ENCODE results near the gene SLC9A9.

The SLC9A9 gene

DNA sequence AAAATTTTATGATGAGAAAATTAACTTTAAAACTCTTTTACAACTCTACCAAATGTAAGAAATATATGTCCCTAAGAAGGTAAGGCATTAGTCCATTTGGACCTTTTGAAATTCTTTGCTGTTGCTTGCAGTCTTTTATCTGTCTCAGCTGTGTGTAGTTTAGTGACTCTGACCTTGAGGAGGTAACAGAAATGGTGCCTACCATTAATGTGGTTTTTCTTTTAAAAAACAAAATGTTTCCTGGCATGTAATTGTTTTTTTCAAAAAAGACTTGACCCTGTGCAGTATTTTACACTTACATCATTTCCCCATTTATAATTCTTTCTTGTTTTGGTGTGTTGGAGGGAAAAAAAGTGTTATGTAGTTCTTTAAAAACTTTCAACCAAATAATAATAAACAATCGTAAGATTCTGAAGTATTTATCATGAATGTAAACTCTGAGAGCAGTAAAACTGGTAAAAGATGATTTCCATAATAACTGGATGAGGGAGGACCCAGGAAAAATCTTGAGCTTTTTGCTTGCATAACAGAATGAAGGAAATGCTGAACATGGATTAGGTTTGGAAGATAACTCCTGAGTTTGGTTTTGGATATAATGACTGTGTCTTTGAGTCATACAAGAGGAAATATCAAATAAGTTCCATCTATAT lies 503.6 kb downstream of the SLC9A9 start:
- DNase-seq, result no peak

DNA sequence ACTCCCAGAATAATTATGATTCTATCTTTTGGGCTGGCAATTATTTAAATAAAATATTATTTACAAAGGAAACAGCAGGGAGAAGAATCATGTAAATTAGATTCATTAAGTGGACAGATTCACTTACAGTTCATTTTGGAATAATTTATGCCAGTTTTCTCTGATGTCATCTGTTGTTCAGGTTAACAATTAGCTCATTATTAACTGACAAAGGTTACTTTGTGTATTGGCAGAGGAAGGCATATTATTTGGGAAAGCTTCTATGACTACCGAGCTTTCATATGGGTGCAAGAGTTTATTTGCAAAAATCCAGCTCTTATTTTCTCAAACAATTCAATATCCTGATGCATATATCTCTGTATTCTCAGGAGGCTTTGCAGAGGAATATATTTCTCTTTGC lies 504.3 kb downstream of the SLC9A9 start:
- no peak for DNase-seq

DNA sequence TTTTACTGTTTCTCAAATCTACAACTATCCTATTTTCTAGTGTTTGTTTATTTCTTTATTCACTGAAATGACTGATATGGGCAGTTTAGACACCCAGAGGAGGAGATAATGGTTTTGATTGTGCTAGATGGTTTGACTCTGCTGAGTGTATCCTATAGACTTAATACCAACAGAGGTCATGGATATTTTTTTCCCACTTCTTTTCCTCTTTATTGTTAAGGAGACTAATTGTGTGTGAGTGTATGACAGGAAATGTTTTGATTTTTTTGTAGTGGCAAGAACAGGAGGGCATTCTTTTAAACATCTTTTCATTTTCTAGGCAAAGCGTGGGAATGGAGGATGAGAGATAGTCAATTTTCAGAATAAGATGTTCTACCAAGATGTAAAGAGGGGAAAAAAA lies 505.2 kb downstream of the SLC9A9 start:
- no peak for DNase-seq

DNA sequence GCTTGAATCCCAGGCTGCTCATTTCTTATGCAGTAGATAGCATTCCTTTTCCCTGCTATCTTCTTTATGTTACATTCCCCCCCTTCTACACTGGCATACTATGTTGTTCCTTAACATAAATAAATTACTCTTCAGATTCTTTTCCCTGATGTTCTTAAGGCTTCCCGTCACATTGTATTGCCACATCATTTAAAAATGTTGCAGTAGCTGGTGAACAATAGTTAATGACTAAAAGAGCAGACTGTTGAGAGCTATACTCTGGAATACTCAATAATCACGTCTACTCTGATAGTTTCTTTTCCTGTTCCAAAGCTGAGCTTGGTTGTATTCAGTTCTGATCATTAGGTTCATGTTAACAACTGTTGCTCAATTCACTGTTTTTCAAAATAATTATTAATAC lies 508.8 kb downstream of the SLC9A9 start:
- no peak for DNase-seq

DNA sequence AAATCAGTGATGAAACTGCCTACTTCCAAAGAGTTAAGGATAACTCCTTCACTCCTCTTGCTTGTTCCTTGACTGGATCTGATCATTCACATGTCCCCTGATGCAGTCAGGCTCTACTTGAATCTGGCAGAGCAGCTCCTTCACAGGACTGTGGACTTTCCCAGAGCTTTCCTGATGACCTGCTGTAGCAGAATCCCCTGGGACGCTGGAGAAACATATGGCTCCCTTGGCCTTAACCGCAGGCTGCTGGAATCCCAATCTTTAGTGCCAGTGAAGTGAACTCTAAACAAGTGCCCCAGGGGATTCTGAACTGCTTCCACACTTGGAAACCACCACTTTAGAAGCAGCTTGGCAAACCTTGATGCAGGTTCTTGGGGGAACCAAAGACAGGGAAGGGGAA lies 510.9 kb downstream of the SLC9A9 start:
- DNase-seq, result peak; percentile 47 to 97

DNA sequence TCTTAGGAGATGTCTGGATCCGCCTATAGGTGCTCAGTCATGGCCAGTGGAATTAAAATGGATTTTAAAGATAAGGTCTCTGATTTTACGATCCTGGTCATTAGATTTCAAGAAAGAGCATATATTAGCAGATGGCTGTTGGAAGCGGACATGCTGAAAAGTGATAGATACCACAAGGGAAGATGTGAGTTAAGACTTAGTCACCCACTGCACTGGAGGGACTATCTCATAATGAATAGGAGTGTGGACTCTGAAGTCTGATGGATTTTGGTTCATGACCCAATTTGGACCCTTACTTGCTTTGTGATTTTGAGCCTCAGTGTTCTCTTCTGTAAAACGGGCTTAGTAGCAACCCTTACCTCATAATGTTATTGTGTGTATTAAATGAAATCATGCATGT lies 514.0 kb downstream of the SLC9A9 start:
- no peak for DNase-seq

DNA sequence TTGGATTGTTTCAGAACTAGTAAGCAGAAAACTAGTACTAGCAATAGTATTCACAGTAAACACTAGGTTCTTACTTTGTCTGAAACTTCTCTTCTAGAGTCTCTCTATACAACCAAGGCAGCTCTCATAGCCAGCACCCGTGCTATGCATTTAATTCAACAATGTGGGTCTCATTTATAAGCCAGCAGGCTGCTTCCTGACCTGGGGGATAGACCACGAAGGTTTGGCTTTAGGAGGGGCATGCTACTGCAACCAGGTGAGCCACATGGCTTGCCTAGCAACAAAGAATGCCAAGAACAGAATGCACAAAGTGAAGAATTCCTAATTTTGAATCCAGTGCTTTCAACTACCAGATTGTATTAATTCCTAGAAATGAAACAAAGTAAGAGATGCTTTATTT lies 514.9 kb downstream of the SLC9A9 start:
- no peak for DNase-seq

DNA sequence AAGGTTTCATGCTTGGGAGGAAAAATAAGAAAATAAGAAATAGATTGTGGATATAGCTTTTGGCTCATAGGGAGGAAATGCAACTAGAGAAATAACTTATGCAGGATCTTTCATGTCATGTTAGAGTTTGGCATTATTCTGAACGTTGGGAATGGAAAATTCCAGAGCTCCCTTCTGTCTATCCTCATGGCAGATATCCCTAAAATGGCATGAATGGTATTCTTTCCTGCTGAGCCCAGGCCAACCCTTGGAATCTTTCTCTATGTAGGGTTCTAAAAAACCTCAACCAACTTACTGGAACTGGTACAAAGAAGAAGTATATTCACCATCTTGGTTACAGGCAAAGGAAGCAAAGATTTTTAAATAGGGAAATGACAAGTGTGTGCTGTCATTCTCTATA lies 516.2 kb downstream of the SLC9A9 start:
- peak in 1 of 2 experiments; percentile 46 for DNase-seq

DNA sequence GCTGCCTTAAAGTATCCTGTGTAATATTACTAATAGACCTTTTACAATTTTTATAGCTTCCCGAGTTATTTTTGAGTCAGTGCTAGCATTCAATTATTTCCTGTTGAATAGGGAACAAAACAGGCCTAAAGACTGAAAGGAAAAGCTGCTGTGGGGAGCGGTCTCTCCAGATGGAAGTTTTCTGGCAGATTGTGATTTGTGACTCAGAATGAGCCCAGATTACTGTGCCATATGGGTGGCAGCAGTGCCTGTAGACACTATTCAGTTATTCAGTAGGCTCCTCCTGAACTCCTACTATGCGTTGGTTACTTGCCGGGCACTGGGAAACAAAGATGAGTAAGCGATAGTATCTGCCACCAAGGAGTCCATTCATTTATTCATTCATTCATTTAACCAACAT lies 516.9 kb downstream of the SLC9A9 start:
- peak; percentile 79 to 92 for DNase-seq

DNA sequence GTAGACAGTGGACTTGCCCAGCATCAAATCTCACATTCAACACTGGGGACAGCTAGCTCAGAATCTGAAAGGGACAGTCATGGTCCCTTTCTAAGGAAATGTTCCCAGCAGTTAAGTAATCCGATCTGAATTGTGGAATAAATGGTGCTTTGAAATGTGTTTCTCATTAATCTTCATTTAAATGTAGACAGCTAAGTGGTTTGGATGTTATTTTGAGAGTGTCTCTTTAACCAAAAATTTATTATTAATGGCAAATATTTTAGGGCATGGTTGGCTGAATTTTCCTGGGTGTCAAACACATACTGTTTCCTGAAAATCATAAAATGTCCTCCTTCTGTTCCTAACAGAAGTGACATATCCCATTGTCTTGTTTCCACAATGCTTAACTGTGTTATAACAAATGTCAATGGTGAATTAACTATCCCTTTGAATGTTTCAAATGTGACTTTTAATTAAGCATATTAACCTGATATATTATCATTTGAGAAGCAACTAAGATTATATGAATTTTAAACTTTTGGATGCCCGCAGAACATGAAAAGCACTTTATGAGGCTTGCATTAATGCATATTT lies 517.9 kb downstream of the SLC9A9 start:
- peak in 1 of 2 experiments; percentile 59 for DNase-seq

DNA sequence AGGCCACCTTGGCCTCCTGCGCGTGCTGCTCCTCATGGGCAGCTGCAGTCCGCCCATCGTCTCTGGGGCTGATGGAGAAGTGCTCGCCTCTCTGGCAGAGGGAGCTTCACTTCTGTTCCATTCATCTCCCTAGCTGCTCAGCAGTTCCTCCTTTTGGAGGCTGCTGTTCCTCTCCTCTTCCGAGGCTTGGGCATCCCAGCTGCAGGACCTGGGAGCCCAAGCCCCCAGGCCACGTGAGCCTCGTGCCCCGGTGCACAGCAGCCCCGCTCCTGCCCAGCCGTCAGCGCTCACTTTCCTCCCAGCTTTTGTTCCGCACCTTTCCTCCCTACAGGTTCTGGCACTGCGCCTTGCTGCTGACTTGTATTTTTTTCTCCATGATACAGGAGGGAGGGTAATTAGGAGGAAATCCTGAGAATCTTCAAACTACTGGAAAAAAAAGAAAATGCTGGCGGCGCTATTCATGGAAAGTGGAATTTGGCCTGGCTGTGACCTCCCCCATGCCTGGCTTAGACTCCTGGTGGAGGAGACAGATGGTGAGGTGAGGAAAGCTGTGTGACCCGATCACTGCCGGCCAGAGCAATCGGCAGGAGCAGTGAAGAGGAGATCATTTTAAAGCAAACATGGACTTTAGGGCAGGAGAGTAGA lies 518.6 kb downstream of the SLC9A9 start:
- DNase-seq, result peak; percentile 26 to 79

DNA sequence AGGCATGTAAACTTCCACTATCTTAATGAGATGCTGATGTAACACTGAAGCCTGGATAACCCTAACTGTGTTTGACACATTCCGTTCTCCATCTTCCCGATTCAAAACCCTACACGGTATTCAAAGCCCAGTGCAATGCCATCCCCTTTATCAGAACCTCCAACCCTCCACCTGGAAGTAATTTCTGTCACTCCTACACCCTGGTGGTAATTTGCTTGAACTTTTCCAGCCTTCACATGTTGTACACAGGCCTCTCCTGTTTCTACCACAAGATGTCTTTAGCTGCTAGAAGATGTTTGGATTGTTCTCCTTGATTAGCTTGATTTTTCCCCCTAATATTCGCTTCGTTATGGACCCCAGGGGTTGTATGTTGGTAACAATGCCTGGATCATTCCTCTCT lies 519.8 kb downstream of the SLC9A9 start:
- no peak for DNase-seq

DNA sequence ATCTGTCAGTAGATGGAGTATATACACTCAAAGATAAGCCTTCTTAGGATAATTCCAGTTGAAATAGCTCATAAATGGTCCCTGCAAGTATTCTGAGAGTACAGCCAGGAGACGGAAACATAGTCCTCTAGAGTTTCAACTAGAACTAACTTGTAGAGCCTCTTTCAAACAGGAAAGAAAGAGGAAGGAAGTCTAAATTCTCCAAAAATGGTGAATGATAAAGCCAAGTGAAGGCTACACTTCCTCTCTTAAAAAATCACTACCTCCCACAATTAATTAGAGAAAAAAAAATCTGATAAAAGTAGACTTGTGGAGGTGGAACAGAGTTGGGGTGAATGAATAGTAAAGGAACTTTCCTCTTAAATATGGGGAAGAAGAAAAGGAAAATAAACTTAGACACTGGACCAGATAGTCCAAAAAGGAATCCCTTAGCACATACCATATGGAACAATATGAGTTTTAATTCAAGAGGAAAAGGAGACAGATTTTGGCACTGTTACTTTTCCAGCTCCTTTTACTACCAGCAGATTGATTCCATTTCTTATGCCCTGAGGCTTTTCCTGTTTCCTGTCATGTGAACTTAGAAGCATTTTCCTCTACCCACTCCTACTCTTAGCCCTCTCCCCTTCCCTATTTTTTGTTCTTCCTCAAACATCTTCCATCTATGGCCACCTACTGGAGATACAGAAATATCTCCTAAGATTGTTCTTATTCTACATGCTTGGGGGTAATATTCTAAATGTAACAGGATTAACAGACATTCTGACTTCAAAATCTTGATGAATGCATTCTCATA lies 521.1 kb downstream of the SLC9A9 start:
- DNase-seq, result no peak

DNA sequence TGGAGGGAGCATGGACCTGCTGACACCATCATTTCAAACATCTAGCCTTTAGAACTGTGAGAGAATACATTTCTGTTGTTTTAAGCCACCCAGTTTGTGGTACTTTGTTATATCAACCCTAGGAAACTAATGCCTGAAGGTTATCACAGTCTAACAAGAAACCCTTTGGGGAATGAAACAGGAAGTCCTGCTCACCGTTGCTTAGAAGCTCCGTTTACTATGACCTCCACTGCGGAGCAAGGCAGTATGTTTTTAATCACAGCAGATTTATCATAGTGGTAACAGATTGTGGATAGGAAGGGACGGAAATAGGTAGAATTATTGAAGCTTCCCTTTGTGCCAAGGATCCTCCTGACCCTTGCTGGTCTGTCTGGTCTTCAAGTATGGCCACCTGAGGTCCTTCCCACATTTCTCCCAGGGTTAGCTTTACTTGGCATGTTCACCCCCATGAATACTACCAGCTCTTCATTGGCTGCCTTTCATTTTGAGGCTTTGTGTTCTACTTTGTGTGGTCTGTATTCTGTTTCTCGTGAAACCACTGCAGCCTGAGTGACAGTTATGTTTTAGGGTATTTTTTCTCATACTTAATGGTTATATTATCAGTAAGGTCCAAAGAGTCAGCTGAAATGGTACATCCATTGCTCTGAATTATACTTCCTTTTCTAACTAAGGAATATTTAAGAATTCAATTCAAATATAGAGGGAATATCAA lies 527.1 kb downstream of the SLC9A9 start:
- no peak for DNase-seq

DNA sequence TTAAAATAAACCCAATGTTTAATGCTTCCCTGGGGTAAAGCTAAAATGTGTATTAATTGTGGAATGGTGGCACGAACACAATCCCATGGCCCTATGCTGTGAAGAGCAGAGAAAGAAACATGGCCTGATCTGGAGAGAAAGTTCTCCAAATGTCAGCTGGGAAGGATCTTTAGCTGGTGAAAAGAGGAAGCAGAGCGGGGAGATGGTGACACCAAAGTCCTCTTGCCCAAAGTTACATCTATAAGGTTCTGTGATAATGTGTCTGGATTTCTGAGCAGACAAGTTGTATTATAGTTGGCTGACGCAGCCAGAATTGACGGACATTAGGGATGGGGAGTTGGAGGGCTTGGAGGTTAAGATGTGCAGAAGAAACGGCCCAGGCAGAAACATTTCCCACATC lies 532.5 kb downstream of the SLC9A9 start:
- DNase-seq, result no peak

DNA sequence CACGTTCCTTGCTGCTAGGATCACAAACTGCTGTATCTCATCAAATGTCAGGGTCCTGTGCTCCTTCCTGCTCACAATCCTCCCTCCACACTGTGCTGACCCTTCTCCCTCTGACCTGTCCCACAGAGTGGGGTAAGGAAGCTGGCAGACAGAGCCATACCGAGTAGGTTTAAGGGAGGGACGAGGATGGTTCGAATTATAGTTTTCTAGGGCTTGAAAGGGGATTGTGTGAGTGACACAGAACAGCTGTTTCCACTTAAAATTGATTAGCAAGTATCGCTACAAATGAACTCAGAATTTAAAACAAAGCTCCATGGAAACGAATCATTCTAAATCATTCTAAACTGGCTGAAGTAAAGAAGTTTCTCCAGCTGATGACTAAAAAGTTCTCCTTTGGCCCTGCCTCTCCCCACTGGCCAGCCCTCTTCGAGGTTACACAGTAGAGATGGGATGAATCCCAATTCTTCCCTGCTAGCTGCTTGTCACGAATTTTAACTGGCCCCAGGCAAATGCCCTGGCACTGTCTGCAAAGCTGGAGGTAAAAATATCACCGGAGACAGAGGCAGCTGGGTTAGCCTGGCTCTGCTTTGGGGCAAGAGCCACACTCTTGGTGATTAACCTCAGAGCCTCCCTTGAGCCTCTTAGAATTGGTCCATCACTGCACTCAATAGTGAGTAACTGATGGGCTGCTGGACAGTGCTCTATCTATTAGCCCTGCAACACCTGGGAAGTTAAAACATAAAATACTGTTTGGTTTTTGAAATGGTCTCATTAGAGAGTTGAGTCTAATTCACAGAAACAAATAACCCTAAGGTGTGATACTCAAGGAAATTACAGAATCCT lies 533.8 kb downstream of the SLC9A9 start:
- no peak for DNase-seq

DNA sequence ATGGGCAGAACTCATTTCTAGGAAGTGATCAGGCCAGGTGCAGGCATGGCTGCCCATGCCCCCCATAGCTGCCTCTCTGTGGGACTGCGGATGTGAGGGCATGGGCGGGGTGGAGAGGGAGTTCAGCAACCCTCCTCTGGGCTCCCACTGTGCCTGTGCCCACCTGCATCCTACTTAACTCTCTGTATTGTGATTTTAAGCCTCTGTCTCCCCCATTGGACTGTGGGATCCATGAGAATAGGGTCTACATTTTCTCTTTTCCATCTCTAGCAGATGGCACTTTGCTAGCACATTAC lies 534.4 kb downstream of the SLC9A9 start:
- no peak for DNase-seq

DNA sequence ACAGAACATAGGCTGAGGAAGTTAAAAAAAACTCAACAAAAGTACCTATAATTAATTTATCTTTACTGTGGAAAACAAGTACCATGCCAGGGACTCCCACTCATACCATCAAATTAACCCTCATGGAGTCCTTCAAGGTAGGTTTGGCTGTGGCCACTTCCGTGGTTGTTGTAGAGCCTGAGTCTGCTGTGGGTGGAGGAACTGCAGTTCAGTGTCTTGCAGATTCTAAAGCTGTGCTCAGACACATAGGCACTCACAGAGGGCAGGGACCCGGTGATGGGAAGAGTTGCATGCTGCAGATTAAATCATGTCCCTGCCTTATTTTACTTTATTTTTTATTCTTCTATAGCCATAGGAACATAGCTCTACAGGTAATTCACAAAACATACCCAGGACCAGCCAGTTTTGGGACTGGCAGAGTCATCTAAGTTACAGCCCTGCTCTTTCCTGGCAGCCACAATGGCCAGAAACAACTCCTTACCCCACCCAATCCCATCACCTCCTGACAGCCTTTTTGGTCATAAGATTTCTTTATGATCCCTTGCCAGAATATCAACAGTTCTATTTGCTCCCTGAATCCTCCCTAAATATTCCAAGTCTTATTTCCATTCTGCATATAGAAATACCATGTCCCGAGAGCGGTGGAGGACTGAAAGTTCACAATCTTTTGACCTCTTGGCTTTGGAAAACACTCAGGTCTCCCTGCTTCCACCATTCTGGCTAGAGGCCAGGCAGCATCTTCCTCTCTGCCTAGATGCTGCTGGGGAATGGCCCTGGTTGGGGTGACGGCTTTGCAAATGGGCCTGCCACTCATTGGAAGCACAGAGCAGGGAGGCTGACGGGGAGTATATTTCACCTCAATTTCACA lies 535.0 kb downstream of the SLC9A9 start:
- DNase-seq, result no peak

DNA sequence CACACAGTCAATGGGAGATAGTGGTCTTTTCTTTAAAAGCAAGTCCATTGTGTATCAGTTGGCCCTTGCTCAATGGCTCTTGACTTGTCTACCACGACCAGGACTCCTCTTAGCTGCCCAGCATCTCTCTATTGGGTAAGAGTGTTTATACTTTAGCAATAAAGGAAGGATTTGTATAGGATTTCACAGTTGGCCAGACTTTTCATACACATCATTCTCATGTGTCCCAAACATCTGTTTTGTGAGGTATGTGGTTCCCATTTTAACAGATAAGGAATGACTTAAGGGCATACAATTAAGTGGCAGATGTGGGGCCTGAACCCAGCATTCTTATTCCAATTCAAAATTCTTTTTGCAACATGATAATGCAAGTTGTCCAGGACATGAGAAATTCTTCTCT lies 537.2 kb downstream of the SLC9A9 start:
- no peak for DNase-seq

DNA sequence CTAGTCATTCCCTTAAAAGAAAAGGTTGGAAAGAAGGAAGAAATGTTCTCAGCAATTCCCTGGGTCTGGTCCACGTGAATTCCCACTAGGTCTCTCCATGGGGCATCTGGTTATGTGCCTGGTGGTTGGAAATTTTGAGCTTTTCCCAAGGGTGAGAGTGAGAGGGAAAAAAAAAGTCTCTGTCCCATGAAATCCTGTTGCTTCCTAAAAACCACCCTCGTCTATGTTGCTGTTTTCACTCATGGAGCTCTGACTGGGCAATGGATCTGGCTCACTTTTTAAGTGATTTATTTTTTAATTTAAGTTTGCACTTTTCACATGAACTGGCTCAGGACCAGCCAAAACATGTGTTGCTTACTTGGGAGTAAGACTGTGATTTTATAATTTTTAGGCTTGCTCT lies 538.6 kb downstream of the SLC9A9 start:
- peak in 1 of 2 experiments; percentile 42 for DNase-seq

DNA sequence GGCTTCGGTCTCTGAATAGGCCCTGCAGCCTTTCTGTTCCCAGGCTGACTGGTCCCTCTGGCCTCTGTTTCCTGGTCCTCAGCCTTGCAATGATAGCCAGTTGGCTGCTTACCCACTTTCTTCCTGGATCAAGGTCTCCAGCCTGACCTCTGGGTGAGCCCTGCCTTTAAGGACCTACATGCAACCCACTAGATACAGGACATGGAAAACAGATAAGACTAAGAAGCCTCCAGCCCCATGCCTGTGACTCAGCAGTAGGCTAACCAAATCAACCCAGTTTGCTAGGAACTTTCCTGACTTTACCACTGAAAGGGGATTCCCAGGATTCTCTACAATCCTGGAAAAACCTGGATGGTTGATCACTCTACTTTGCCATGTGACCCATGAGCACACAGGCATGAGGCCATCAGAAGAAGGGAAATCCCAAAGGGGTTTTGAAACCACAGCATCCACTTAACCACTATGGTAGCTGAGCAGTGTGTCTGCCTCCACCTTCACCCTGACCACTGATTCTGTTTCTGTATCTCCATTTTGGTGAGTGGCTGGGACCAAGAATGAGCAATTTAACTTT lies 540.6 kb downstream of the SLC9A9 start:
- DNase-seq, result no peak
